EL (cell line): Measurements from ENCODE around the gene SPSB2.
"Not testable (repeated sequence)": the region's sequence is repeated elsewhere in the genome, so short reads cannot be mapped to it uniquely, and the experiment has no call there.

Experiments
- DNase-seq: peaks from one replicate; pipeline ENCODE4 v3.0.0-alpha.2; 2016

SPSB2 gene

DNA sequence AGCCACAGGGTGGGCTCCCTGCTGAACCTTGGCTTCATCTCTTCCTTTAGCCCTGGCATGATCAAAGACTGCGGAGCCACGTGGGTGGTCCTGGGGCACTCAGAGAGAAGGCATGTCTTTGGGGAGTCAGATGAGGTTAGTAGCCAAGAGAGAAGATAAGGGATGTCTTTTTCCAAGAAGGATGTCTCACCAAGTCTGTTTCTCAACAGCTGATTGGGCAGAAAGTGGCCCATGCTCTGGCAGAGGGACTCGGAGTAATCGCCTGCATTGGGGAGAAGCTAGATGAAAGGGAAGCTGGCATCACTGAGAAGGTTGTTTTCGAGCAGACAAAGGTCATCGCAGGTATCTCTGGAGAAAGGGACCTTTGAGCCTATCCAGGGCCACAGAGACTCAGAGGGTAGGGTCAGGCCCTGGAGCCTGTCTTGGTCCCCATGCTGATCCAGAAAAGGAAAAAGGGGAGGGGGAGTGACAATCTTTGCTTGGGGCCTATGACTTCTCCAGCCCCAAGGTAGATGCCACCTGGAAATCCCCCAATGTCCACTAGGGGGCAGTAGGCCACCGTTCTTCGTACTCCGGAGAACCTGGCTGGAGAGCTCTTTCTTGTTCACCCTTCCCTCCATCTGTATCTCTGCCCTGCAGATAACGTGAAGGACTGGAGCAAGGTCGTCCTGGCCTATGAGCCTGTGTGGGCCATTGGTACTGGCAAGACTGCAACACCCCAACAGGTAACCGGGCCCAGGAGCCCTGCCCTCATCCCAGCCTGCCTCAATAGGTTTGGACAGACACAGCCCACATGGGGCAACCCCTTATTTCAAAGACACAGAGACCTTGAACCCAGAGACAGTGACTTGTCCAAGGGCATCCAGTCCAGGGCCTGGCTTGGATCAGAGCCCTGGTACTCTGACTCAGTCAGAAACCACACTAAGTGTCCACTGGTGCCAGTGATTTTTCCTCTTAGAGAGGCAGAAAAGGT lies 3.8 kb downstream of the SPSB2 start:
- DNase-seq, result peak; percentile 71

GRCh38 chr12:6868211-6869048 lies 4.7 kb downstream of the SPSB2 start:
- peak; percentile 28 for DNase-seq

DNA sequence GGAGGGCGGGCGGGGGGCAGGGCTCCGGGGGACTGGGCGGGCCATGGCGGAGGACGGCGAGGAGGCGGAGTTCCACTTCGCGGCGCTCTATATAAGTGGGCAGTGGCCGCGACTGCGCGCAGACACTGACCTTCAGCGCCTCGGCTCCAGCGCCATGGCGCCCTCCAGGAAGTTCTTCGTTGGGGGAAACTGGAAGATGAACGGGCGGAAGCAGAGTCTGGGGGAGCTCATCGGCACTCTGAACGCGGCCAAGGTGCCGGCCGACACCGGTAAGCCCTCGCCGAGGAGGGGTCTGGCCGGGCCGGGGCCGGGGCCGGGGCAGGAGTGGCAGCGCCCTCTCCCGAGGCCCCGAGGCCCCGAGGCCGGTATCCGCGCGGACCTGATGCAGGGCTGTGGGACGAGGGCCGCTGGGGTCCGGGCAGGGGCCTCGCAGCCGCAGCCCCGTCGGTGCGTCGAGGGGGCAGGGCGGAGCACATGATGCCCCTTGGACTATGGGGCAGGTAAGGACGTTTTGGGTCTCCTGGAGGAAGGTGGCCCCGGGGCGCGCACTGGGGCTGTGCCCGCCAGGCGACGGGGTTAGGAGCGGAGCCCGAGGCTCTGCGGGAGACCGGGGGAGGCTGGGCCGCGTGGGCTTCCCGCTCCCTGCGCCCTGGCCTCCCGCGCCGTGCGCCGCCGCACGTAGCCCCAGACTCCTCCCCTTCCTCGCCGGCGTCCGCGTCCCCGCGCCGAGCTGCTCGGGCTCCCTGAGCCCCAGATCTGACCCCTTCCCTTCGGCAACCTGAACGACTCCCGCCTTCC lies 5.5 kb downstream of the SPSB2 start, which contains the start of gene TPI1:
Gene TPI1, plus strand, starts transcription at position 119 of the 798 bp plus-strand sequence. Its CDS starts 36 bp downstream, at position 155.
- peak; percentile 83 for DNase-seq

GRCh38 chr12:6866920-6867412 lies 6.1 kb downstream of the SPSB2 start:
- DNase-seq, result no peak

- DNase-seq, result no peak
Measured at GRCh38 chr12:6866163-6866919, 6.8 kb downstream of the SPSB2 start.

GRCh38 chr12:6865307-6865706 lies 7.8 kb downstream of the SPSB2 start:
- not testable (repeated sequence) for DNase-seq

GRCh38 chr12:6863586-6864321 lies 9.3 kb downstream of the SPSB2 start:
- DNase-seq, result peak; percentile 39

DNA sequence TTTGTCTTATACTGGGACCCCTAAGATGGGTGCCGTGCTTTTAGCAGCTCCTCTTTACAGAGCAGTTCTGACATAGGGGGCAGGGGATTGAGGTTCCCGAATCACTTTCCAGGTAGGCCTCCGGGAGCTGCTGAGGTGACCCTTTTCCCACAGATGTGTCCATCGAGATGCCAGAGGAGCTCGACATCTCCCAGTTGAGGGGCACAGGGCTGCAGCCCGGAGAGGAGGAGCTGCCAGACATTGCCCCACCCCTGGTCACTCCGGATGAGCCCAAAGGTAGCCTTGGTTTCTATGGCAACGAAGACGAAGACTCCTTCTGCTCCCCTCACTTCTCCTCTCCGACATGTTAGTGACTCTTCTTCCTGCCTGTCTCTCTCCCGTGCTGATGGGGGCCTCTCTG lies 10.1 kb downstream of the SPSB2 start:
- DNase-seq, result no peak

DNA sequence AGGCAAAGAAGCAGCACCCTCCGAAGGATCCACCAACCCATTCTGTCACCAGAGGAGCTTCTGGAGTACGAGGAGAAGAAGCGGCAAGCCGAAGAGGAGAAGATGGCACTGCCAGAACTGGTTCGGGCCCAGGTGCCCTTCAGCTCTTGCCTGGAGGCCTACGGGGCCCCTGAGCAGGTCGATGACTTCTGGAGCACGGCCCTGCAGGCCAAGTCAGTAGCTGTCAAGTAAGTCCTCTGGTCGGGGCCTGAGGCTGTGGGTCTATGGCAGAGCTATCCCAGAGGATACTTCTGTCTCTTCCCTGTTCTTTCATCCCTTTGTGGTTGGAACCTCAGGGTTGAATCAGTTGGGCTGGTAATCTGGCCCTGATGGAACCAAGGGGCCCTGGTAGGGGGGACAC lies 11.7 kb downstream of the SPSB2 start:
- DNase-seq, result no peak

GRCh38 chr12:6860942-6861341 lies 12.2 kb downstream of the SPSB2 start:
- no peak for DNase-seq

- DNase-seq, result no peak
Measured at GRCh38 chr12:6860116-6860515, 13.0 kb downstream of the SPSB2 start.

DNA sequence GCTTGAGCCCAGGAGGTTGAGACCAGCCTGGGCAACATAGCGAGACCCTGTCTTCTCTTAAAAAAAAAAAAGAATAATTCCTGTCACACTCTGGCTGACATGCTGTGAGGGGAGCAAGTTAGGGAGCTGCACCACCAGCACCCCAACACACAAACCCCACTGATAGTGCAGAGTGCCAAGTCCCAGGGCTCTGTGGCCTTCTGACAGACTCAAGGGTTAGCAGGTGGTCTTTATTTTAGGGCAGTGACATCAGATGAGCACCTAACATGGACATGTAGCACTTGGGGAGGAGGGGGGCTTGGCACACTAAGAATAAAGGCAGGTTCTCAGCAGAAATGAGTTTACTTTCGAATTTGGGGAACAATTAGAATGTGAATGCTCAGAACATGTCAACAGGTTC lies 14.3 kb downstream of the SPSB2 start:
- no peak for DNase-seq

- DNase-seq, result no peak
Measured at GRCh38 chr12:6855322-6855721, 17.8 kb downstream of the SPSB2 start.

- DNase-seq, result no peak
Measured at GRCh38 chr12:6854036-6854435, 19.1 kb downstream of the SPSB2 start.

DNA sequence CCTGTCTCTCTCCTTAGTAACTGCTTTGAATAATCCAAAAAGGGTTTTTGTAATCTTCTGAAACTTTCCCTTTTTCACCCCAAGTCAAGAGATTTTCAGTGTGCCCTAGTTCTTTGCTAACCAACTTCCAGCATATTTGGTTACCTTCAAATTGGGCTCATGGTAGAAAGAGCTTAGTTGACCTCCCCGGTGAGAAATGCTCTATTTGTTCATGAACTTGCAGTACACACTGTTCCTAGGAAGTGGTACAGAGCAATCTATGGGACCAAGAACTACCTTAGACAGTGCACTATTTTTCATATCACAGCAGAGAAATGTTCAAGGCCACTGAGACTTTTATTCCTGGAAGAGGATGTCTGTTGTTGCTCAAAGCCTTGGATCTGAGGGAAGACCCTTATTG lies 19.5 kb downstream of the SPSB2 start:
- DNase-seq, result no peak

- peak; percentile 78 for DNase-seq
Measured at GRCh38 chr12:6852651-6853354, 20.3 kb downstream of the SPSB2 start.

- peak; percentile 100 for DNase-seq
Measured at GRCh38 chr12:6851921-6852650, 21.0 kb downstream of the SPSB2 start, which contains the start of gene USP5. Gene USP5, plus strand, starts transcription at chr12:6852150. Its CDS starts 30 bp downstream, at chr12:6852180.

DNA sequence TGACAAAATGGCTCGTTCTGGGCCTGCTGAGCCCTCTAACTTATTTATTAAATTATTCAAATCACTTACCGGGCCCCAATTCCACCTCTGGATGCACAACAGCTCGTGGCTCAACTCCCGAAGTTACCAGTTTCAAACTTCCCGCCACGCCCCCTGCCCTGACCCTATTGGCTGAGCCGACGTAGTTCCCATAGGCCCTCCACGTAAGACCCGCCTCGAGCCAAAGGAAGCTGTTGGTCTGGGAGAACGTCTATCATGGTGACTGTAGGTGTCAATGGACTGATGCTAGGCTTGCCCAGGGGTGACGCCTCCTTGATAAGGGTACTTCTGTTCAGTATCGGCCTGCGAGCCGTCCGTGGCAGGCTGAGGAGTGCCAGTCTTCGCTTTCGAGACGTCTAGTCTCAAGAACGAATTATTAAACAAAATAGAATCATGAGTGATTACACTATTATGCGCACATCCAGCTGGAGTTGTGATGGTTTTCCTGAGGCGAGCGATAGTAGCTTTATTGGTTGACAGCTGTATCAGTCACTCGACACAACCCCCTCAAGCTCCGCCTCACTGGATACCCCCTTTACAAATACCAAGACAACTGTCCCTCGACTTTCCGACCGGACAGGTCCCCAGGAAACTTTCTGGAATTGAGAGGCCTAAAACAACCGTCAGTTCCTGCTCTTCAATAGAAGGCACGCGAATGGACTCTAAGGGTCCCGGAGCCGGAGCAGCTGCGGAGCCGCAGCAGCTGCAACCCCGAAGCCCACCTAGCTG lies 21.8 kb downstream of the SPSB2 start, which contains the start of gene CDCA3:
Gene CDCA3, minus strand, starts transcription at position 134 of the 768 bp plus-strand sequence. CDS start 334 bp downstream, outside the sequence.
- peak; percentile 99 for DNase-seq

- no peak for DNase-seq
Measured at GRCh38 chr12:6850796-6851152, 22.3 kb downstream of the SPSB2 start.
